Neural progenitor cell (in vitro differentiated cells): ENCODE data around the gene IPO13. TPM values are rescaled to one million over a fixed set of nuclear protein-coding genes. Genes with fewer than 3 reads are reported as not detected.

ENCODE experiments used
- DNase-seq: peaks from one replicate; pipeline ENCODE4 v3.0.0-alpha.2; 2016; ENCODE audit warnings: low spot score
- H2AFZ ChIP-seq: fragments of 200-600 bp; sonication (generic); replicated peaks from 2 replicates; pipeline ENCODE4 v1.6.1; 2016; ENCODE audit warnings: antibody characterized with exemption
- H3F3A ChIP-seq: fragments of 200-600 bp; sonication (generic); 2 replicates; pipeline ENCODE4 v1.6.1; 2016; ENCODE audit warnings: antibody characterized with exemption, low read depth
- H3K27ac ChIP-seq: fragments of 200-600 bp; sonication (generic); 2 replicates; pipeline ENCODE4 v1.5.1; 2016; ENCODE audit warnings: mild to moderate bottlenecking
- H3K27me3 ChIP-seq: fragments of 200-600 bp; sonication (generic); 2 replicates; pipeline ENCODE4 v1.6.1; 2016; ENCODE audit warnings: mild to moderate bottlenecking, moderate library complexity
- H3K36me3 ChIP-seq: fragments of 200-600 bp; sonication (generic); 2 replicates; pipeline ENCODE4 v1.5.1; 2016
- H3K4me1 ChIP-seq: fragments of 200-600 bp; sonication (generic); 2 replicates; pipeline ENCODE4 v1.6.1; 2016; ENCODE audit warnings: mixed run types
- H3K4me2 ChIP-seq: fragments of 200-600 bp; sonication (generic); 2 replicates; pipeline ENCODE4 v1.6.1; 2016
- H3K4me3 ChIP-seq: fragments of 200-600 bp; sonication (generic); 2 replicates; pipeline ENCODE4 v1.5.1; 2016
- H3K79me2 ChIP-seq: fragments of 200-600 bp; sonication (generic); 2 replicates; pipeline ENCODE4 v1.6.1; 2016; ENCODE audit warnings: low read depth
- H3K9ac ChIP-seq: fragments of 200-600 bp; sonication (generic); 2 replicates; pipeline ENCODE4 v1.6.1; 2016
- H3K9me3 ChIP-seq: fragments of 200-600 bp; sonication (generic); 2 replicates; pipeline ENCODE4 v1.5.1; 2016; ENCODE audit warnings: low read depth
- H4K20me1 ChIP-seq: fragments of 200-600 bp; sonication (generic); 2 replicates; pipeline ENCODE4 v1.6.1; 2016; ENCODE audit warnings: low read depth
- H3K27ac Mint-ChIP-seq: 3 replicates; pipeline ENCODE4 v1.8.0; 2021; ENCODE audit warnings: mixed read lengths
- H3K27me3 Mint-ChIP-seq: 2 replicates; pipeline ENCODE4 v1.8.0; 2022; ENCODE audit warnings: low read depth, mild to moderate bottlenecking, inconsistent platforms, moderate library complexity, mixed read lengths; ENCODE audit not compliant: insufficient read depth
- H3K36me3 Mint-ChIP-seq: 3 replicates; pipeline ENCODE4 v1.8.0; 2021; ENCODE audit warnings: mixed read lengths
- H3K4me1 Mint-ChIP-seq: 3 replicates; pipeline ENCODE4 v1.8.0; 2021; ENCODE audit warnings: mixed read lengths
- H3K4me3 Mint-ChIP-seq: 3 replicates; pipeline ENCODE4 v1.8.0; 2021; ENCODE audit warnings: mild to moderate bottlenecking, moderate library complexity, mixed read lengths
- H3K9me3 Mint-ChIP-seq: 3 replicates; pipeline ENCODE4 v1.8.0; 2020; ENCODE audit warnings: mixed read lengths
- EZH2 ChIP-seq: fragments of 200-600 bp; sonication (generic); IDR thresholded peaks from 2 replicates; pipeline ENCODE4 v1.6.1; 2017; ENCODE audit warnings: antibody characterized with exemption, mild to moderate bottlenecking, moderate library complexity
- EZH2phosphoT487 ChIP-seq: fragments of 200-600 bp; sonication (generic); IDR thresholded peaks from 2 replicates; pipeline ENCODE4 v1.6.1; 2017; ENCODE audit warnings: antibody characterized with exemption
- total RNA-seq: library from RNA; depleted of rRNA; stranded (reverse); fragments of >200 nt; gene quantifications from 2 replicates; pipeline ENCODE4 v1.2.3, GENCODE V29; 2015; ENCODE audit warnings: low replicate concordance
- TF ChIP-seq, protein P1 (sequence below): fragments of 200-600 bp; sonication (generic); IDR thresholded peaks from 2 replicates; pipeline ENCODE4 v1.5.1; 2017; ENCODE audit warnings: antibody characterized with exemption, mild to moderate bottlenecking

IPO13 gene
- 7.2 and 13.2 TPM in 2 replicates for total RNA-seq

DNA sequence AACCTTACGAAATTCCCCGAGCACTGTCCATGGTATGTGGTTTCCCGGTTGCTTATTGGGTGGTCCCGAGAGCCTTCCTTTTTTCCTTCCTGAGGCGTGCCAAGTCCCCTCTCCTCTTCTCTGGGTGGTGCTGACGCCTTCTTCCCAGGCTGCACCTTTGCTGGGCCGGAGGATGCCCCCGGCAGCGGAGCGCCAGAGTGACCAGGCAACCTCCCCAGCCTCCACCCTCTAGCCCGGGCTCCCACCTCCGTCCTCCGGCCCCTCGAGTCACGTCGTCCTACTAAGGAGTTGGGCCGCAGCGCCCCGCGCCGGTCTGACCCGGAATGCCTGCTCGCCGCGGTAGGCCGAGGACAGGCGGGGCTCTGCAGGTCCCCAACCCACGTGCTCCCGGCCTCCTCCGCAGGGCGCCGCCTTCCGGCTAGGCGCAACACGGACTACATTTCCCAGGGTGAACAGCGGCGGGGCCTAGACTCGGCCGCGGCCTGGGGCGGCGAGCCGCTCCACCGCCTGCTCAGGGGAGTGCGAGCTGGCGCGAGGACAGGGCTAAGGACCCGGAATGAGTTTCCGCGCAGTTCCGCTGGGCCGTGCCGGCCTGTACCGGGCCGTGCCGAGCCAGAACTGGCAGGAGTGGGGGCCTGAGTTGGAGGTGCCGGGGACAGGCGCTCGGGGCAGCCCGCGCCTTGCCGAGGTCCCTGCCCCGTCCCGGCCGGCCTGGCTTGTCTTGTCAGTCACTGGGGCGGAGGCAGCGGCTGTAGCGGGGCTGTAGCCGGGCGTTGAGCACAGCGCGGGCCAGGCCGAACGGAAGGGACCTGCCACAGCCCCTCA is at the start of gene IPO13:
IPO13 (plus strand) TSS at position 715 of the 825 bp plus-strand sequence. CDS start 651 bp downstream, outside the sequence.
- peaks cover 13% of the 10 kb centered on the region for H3K4me1 ChIP-seq
- H3K4me3 ChIP-seq = peak within 1 kb of the TSS; percentile 75
- H3K79me2 ChIP-seq = peaks cover 8% of the 10 kb centered on the region
- H3K4me1 Mint-ChIP-seq = peaks cover 20% of the 10 kb centered on the region
- TF ChIP-seq EZH2 = no peak
- TF ChIP-seq, protein P1, sequence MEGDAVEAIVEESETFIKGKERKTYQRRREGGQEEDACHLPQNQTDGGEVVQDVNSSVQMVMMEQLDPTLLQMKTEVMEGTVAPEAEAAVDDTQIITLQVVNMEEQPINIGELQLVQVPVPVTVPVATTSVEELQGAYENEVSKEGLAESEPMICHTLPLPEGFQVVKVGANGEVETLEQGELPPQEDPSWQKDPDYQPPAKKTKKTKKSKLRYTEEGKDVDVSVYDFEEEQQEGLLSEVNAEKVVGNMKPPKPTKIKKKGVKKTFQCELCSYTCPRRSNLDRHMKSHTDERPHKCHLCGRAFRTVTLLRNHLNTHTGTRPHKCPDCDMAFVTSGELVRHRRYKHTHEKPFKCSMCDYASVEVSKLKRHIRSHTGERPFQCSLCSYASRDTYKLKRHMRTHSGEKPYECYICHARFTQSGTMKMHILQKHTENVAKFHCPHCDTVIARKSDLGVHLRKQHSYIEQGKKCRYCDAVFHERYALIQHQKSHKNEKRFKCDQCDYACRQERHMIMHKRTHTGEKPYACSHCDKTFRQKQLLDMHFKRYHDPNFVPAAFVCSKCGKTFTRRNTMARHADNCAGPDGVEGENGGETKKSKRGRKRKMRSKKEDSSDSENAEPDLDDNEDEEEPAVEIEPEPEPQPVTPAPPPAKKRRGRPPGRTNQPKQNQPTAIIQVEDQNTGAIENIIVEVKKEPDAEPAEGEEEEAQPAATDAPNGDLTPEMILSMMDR = peak; percentile 80
- H3K9me3 Mint-ChIP-seq = no peaks in the 10 kb centered on the region
- peak within 1 kb of the TSS; percentile 97 for H3K27ac ChIP-seq
- H3K4me2 ChIP-seq = peak within 1 kb of the TSS; percentile 93
- peaks cover 5% of the 10 kb centered on the region for H3K36me3 Mint-ChIP-seq
- peak within 1 kb of the TSS; percentile 90 for H3K4me3 Mint-ChIP-seq
- peak within 1 kb of the TSS; percentile 98 for H2AFZ ChIP-seq
- DNase-seq = peak; percentile 99
- H3K9me3 ChIP-seq = no peaks in the 10 kb centered on the region
- H3K27me3 ChIP-seq = no peaks in the 10 kb centered on the region
- H3F3A ChIP-seq = peaks cover 6% of the 10 kb centered on the region
- H3K36me3 ChIP-seq = no peaks in the 10 kb centered on the region
- H3K9ac ChIP-seq = peak within 1 kb of the TSS; percentile 96
- no peaks in the 10 kb centered on the region for H4K20me1 ChIP-seq
- H3K27me3 Mint-ChIP-seq = peaks cover 2% of the 10 kb centered on the region
- H3K27ac Mint-ChIP-seq = peak within 1 kb of the TSS; percentile 91

DNA sequence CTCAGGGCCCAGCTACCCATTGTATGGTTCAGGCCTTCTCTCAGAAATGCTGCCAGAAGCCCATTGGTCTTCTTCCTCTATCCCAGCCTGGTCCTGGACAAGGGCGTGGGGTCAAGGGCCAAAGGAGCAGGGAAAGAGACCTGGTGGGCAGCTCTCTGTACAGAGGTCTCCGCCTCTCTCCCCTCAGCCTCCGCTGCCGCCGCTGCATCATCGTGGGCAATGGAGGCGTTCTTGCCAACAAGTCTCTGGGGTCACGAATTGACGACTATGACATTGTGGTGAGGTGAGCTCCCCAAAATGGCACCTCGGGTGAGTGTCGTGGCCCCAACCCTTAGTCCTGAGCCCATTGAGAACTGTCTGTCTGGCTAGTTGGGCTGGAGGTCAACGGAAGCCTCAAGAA is 47.8 kb upstream of the IPO13 start:
- H3K27me3 ChIP-seq = no peaks in the 10 kb centered on the region
- H3K9me3 Mint-ChIP-seq = no peaks in the 10 kb centered on the region

GRCh38 chr1:43900386-43900785 is 46.4 kb upstream of the IPO13 start:
- H4K20me1 ChIP-seq = no peaks in the 10 kb centered on the region
- H3K9me3 Mint-ChIP-seq = no peaks in the 10 kb centered on the region
- no peaks in the 10 kb centered on the region for H3K4me1 Mint-ChIP-seq
- DNase-seq = no peak
- H3K36me3 ChIP-seq = no peaks in the 10 kb centered on the region
- H3K27me3 ChIP-seq = no peaks in the 10 kb centered on the region
- peaks cover 7% of the 10 kb centered on the region for H3K36me3 Mint-ChIP-seq
- H3K79me2 ChIP-seq = no peaks in the 10 kb centered on the region
- no peaks in the 10 kb centered on the region for H3K9me3 ChIP-seq
- H2AFZ ChIP-seq = no peak overlapping the region
- H3F3A ChIP-seq = no peaks in the 10 kb centered on the region
- H3K27me3 Mint-ChIP-seq = peaks cover 2% of the 10 kb centered on the region
- no peak overlapping the region for H3K4me3 ChIP-seq
- no peak overlapping the region for H3K27ac ChIP-seq
- H3K27ac Mint-ChIP-seq = no peak overlapping the region
- no peak overlapping the region for H3K4me3 Mint-ChIP-seq
- H3K4me2 ChIP-seq = no peak overlapping the region
- TF ChIP-seq, protein P1 = no peak
- TF ChIP-seq EZH2phosphoT487 (no peak), EZH2 (no peak)
- H3K9ac ChIP-seq = no peak overlapping the region
- no peaks in the 10 kb centered on the region for H3K4me1 ChIP-seq

More for the DNA sequence above, 47.8 kb upstream of the IPO13 start:
- Histone ChIP-seq H4K20me1 (no peaks in the 10 kb centered on the region), H3K9ac (no peak overlapping the region), H3K9me3 (no peaks in the 10 kb centered on the region), H3K79me2 (no peaks in the 10 kb centered on the region), H3K36me3 (no peaks in the 10 kb centered on the region), H3K27ac (no peak overlapping the region), H3F3A (no peaks in the 10 kb centered on the region), H3K4me3 (no peak overlapping the region), H3K4me1 (no peaks in the 10 kb centered on the region), H3K4me2 (no peak overlapping the region), H2AFZ (no peak overlapping the region)
- H3K4me3 Mint-ChIP-seq = no peak overlapping the region
- no peak overlapping the region for H3K27ac Mint-ChIP-seq
- no peaks in the 10 kb centered on the region for H3K4me1 Mint-ChIP-seq
- H3K27me3 Mint-ChIP-seq = peaks cover 2% of the 10 kb centered on the region
- DNase-seq = no peak
- TF ChIP-seq, protein P1 = no peak
- TF ChIP-seq EZH2 (no peak), EZH2phosphoT487 (no peak)
- H3K36me3 Mint-ChIP-seq = peaks cover 13% of the 10 kb centered on the region
